Progenitor cell of endocrine pancreas (in vitro differentiated cells): ENCODE measurements around the gene RABAC1. TPM values are rescaled to one million over a fixed set of nuclear protein-coding genes. Genes with fewer than 3 reads are reported as not detected.
"Not testable (repeated sequence)": the region's sequence is repeated elsewhere in the genome, so short reads cannot be mapped to it uniquely, and the experiment has no call there.

Source experiments
- DNase-seq: peaks from one replicate; pipeline ENCODE4 v3.0.0; 2021; ENCODE audit warnings: low spot score; ENCODE audit not compliant: unreplicated experiment
- H3K27ac Mint-ChIP-seq: 2 replicates; pipeline ENCODE4 v1.8.0; 2021; ENCODE audit warnings: mild to moderate bottlenecking, moderate library complexity, mixed read lengths
- H3K27me3 Mint-ChIP-seq: 2 replicates; pipeline ENCODE4 v1.8.0; 2021; ENCODE audit warnings: mixed read lengths
- H3K36me3 Mint-ChIP-seq: 2 replicates; pipeline ENCODE4 v1.8.0; 2022; ENCODE audit warnings: mixed read lengths; ENCODE audit not compliant: insufficient read depth
- H3K4me1 Mint-ChIP-seq: 2 replicates; pipeline ENCODE4 v1.8.0; 2021; ENCODE audit warnings: low read depth, mixed read lengths
- H3K4me3 Mint-ChIP-seq: 2 replicates; pipeline ENCODE4 v1.8.0; 2021; ENCODE audit warnings: low read depth, mild to moderate bottlenecking, moderate library complexity, mixed read lengths
- H3K9me3 Mint-ChIP-seq: 2 replicates; pipeline ENCODE4 v1.8.0; 2021; ENCODE audit warnings: low read depth, mixed read lengths
- CTCF ChIP-seq: fragments of 200-600 bp; sonication (generic); IDR thresholded peaks from one replicate; pipeline ENCODE4 v1.5.0; 2021; ENCODE audit warnings: antibody characterized with exemption, mild to moderate bottlenecking; ENCODE audit not compliant: unreplicated experiment
- total RNA-seq: library from RNA; stranded (reverse); gene quantifications from 2 replicates; pipeline ENCODE4 v1.2.1, GENCODE V29; 2021

Gene RABAC1
- total RNA-seq, 1 donor from 2014 or later, result 86.6 TPM

GRCh38 chr19:41995959-41996797 lies 37.1 kb upstream of the RABAC1 start:
- H3K9me3 Mint-ChIP-seq, result no peaks in the 10 kb centered on the region
- no peak overlapping the region for H3K27ac Mint-ChIP-seq
- no peak overlapping the region for H3K4me3 Mint-ChIP-seq
- peaks cover 74% of the 10 kb centered on the region for H3K27me3 Mint-ChIP-seq
- H3K36me3 Mint-ChIP-seq, result no peaks in the 10 kb centered on the region
- DNase-seq, result no peak
- TF ChIP-seq CTCF, result no peak
- peaks cover 6% of the 10 kb centered on the region for H3K4me1 Mint-ChIP-seq

- no peak for TF ChIP-seq CTCF
- Mint-ChIP-seq H3K4me3 (peak overlapping the region; percentile 47), H3K4me1 (peaks cover 6% of the 10 kb centered on the region), H3K27me3 (peaks cover 65% of the 10 kb centered on the region), H3K36me3 (no peaks in the 10 kb centered on the region), H3K27ac (peak overlapping the region; percentile 7), H3K9me3 (no peaks in the 10 kb centered on the region)
- no peak for DNase-seq
These were observed 36.2 kb upstream of the RABAC1 start for GRCh38 chr19:41994994-41995958.

GRCh38 chr19:41994521-41994971 lies 35.4 kb upstream of the RABAC1 start:
- no peak for TF ChIP-seq CTCF
- Mint-ChIP-seq H3K9me3 (no peaks in the 10 kb centered on the region), H3K27ac (no peak overlapping the region), H3K36me3 (no peaks in the 10 kb centered on the region), H3K4me3 (no peak overlapping the region), H3K27me3 (peaks cover 58% of the 10 kb centered on the region), H3K4me1 (peaks cover 6% of the 10 kb centered on the region)
- no peak for DNase-seq

- Mint-ChIP-seq H3K36me3 (no peaks in the 10 kb centered on the region), H3K27me3 (peaks cover 54% of the 10 kb centered on the region), H3K4me1 (peaks cover 4% of the 10 kb centered on the region), H3K4me3 (peak within 1 kb of the TSS; percentile 47), H3K9me3 (no peaks in the 10 kb centered on the region), H3K27ac (peak within 1 kb of the TSS; percentile 7)
- TF ChIP-seq CTCF, result no peak
- no peak for DNase-seq
These were observed 34.7 kb upstream of the RABAC1 start, which contains the start of gene ATP1A3 for GRCh38 chr19:41993612-41994483. Gene ATP1A3 (minus strand): TSS chr19:41994230. CDS start chr19:41994076, 154 bp downstream.

- H3K36me3 Mint-ChIP-seq, H3K4me3 Mint-ChIP-seq, H3K9me3 Mint-ChIP-seq, DNase-seq, H3K27ac Mint-ChIP-seq, H3K4me1 Mint-ChIP-seq: not testable (repeated sequence)
- peaks cover 50% of the 10 kb centered on the region for H3K27me3 Mint-ChIP-seq
These were observed 32.9 kb upstream of the RABAC1 start for GRCh38 chr19:41991925-41992569.
